Endometrium (tissue), 2 donors: ENCODE results near the gene CHST2.

Source experiments
- FAIRE-seq: peaks from 2 replicates; lab custom pipeline; 2012; peaks lifted over from hg19 to GRCh38; lab: Jason Lieb, UNC
- donor health status: control.
- donor health status: control.

The CHST2 gene

DNA sequence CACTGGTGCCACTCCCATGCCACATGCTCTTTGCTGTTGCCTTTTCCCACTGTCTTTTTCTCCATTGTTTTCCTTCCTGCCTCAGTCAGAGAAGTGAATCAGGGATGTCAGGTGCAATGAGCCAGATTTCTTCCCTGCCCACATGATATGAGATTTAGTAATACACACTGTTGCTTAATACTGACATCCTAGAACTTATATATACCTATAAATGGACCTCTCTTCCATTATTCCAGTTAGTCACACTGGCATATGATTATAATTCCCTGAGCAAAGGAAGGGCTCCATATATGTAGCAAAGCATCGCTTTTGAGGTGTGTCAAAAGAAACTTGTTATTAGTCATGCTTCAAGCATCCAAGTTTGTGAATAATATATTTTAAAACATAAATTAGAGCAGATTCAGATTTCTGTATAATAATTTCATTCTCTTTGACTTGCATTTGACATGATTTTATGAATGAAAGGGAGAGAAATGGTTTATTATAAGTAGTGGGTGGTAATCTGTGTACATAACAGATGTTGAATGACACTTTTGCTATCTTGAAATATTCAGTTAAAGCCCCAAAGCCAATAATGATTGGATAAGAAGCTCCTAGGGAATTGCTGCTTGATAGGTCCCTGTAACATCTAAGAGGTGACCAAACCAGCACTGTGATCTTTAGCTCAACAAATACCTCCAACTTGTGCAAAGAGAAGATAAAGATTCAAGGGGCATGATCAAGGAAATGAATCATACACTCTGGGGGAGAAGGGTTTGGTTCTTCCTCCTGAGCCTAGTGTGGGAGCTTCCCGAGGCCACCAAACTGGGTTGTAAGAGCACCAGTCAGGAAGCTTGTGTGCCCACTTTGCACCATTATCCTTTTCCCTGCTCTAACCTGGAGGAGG is 48.6 kb downstream of the CHST2 start:
- FAIRE-seq, result no peak

DNA sequence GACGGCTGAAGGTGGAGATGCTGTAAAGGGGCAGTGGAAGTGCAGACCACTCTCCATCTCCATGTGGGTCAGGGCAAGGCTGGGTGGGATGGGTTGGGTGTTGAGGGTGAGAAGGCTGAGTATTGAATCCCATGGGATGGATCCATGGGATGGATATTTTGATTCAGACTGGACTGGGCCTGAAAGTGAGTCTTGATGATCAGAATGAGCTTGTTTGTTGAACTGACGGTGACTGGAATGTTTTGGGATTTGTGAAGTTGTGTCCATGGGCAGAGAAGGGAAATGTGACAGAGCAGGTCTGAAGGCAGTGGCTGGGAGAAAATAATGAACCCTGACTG is 49.3 kb downstream of the CHST2 start:
- FAIRE-seq, result no peak

DNA sequence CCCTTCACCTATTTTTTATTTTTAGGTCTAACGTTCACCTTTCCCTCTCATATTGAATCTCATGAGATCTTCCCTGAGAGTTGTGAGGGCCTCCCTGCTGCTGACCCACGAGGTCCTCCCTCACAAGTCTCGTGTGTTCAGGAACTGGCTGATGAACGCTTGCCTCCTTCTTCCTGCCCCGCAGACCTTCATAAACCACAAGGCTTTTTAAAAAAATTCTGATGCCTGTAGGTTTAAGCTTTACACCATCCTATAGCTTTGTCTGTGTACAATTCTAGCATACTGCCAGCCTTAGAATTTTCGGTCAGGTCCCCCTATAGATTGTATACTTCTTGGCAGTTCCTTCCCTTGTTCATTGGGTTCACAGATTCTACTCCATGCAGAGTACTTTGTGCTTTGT is 50.5 kb downstream of the CHST2 start:
- no peak for FAIRE-seq

DNA sequence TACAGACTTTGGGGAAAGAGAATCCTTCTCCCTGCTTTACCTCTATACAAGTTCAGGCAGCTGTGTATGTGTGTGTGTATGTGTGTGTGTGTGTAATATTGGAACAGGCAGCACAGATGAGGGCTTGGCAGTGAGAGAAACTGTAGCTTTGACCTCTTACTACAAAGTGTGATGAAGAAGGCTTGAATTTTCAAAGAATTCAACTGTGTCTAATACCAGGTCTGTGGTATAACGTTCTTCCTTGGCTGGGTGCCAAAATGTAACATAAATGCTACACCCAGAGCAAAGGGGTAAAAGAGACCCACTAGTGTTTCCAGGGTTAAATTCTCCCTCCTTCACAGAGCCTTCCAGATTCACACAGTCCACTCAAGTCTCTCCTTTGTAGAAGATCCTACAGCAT is 51.1 kb downstream of the CHST2 start:
- FAIRE-seq, result no peak

DNA sequence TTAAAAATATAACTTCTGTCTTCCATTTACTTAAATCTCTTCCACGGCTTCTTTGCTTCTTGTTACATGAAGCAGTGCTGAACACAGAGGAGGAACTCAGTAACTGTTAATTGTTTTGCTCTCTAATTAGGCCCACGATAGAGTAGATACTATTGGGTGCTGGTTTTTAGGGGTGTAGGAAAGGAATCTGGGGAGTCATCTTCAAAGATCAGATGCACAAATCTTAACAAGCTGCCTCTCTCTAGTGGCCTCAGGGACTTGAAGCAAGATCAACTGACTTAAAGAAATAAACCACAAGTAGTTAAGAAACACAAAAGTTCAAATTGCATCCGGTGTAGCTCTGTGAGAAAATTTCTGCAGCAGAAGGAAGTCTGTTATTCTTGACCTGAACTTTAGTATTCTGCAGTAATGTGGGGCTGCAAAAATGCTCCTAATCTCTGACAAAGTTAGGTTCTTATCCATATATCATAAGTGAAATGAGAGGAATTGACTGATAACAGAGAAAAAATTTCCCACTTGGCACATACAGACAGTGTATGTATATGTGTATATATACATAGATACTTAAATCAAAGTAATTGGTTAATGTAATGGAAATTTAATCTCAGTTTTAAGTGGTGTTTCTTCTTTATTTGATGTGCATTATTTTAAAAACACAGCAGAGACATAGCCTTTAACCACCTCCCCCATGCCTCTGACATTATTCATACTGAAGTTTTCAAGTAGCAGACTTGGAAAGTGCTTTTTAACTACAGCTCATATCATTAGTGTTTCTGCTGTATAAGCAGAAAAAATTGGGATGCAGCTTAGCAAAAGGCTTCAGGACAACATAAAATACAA is 51.8 kb downstream of the CHST2 start:
- FAIRE-seq, result peak; percentile 83

DNA sequence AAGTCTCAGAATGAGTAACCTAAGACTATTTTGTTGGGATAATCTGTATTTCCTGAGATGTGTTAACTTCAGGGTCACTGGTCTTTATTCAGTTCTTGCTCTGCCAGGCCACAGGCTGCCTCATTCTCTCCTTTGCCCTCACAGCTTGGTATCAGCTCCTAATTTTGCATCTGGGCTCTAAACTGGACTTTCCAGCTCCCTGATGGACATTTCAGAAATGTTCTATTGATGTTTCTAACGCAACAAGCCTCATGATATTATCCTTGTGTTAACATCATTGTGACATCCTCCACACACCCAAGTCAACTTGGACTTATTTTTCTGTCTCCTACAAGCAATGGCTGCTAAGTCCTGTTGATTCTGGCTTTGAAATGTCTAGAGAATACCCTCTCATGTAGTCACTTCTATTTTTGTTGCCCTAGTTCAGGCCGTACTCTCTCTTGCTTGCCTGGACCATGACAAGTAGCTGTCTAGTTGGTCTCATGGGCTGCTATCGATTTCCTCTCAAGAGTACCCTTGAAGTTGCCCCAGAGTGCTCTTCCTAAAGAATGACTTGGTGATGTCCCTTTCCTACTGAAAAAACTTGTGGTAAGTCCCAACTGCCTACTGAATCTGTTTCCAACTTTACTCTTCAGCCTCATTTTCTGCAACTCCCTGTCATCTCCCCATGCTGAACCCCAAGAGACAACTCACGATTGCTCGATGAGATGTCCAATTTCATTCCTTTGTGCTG is 52.7 kb downstream of the CHST2 start:
- no peak for FAIRE-seq

DNA sequence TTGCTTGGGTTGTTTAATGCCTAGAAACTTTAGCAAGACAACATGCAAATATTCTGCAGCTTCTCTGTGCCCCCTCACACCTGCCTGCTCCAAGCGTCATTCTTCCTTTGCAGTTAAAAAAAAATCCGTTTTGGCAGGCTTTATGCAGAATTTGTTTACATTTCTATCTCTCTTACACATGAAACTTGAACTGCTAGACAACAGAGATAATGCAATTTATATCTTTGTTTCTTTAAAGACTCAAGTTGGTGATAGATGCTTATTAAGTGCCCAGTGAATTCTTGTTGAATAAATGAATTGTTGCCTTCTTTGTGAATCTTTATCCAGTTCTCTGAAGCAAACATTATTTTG is 53.2 kb downstream of the CHST2 start:
- FAIRE-seq, result no peak

DNA sequence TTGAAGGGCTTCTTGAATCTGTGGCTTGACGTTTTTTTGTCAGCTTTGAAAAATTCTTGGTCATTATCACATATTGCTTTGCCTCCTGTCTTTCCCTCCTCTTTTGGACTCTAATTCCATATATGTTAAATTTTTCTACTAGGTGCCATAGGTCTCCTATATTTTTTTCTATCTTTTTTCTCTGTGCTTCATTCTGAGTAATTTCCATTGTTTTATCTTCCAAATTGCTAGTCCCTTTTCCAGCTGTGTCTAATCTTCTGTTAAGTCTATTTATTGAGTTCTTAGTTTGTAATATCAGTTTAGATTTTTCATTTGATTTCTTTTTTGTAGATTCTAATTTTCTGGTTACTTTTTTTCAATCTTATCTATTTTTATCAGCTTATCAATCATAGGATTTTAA is 53.7 kb downstream of the CHST2 start:
- FAIRE-seq, result peak; percentile 12
